K562 (cell line): ENCODE data around the gene ZNRF3.

ENCODE experiments used
- CEBPG ChIP-seq, 3 experiments: fragments of 200-800 bp in 1 of 3; sonication (Bioruptor generic) in 1 of 3; sonication (generic) in 1 of 3; formaldehyde crosslinking in 1 of 3; IDR thresholded peaks in 2 of 3; conservative IDR thresholded peaks in 1 of 3; 2 replicates each; pipeline versions ENCODE4 v1.6.1 to v1.8.0; 2016 to 2022; ENCODE audit warnings: missing compliant biosample characterization in 2 of 3, missing genetic modification characterization in 2 of 3, mild to moderate bottlenecking in 1 of 3, missing genetic modification reagents in 1 of 3
- DNMT1 ChIP-seq: fragments of 450-650 bp; IDR thresholded peaks from 2 replicates; pipeline ENCODE4 v1.6.1; 2016; ENCODE audit warnings: antibody characterized with exemption, mild to moderate bottlenecking
- NFXL1 ChIP-seq: fragments of 450-650 bp; formaldehyde crosslinking; IDR thresholded peaks from 2 replicates; pipeline ENCODE4 v1.4.0; 2021; ENCODE audit warnings: mild to moderate bottlenecking
- POLR2A ChIP-seq: fragments of 450-650 bp; conservative IDR thresholded peaks from 2 replicates; pipeline ENCODE4 v1.6.1; 2016
- POLR2AphosphoS5 ChIP-seq: IDR thresholded peaks from 2 replicates; pipeline ENCODE4 v1.6.1; 2011; ENCODE audit warnings: mild to moderate bottlenecking, low read depth, low read length, moderate library complexity; ENCODE audit not compliant: control insufficient read depth, insufficient read depth
- SLC30A9 ChIP-seq: fragments of 250-450 bp; sonication (Bioruptor Pico); IDR thresholded peaks from 2 replicates; pipeline ENCODE4 v1.8.0; 2022; ENCODE audit warnings: mild to moderate bottlenecking, moderate library complexity
- STAT5A ChIP-seq: IDR thresholded peaks from 2 replicates; pipeline ENCODE4 v1.6.1; 2012; ENCODE audit warnings: low read length, inconsistent platforms, borderline replicate concordance
- YBX1 ChIP-seq: fragments of 450-650 bp; IDR thresholded peaks from 2 replicates; pipeline ENCODE4 v1.7.1; 2016; ENCODE audit warnings: mild to moderate bottlenecking
- TF ChIP-seq, protein P1 (sequence below), 3 experiments: IDR thresholded peaks in 2 of 3; conservative IDR thresholded peaks in 1 of 3; 2 replicates each; pipeline ENCODE4 v1.5.1; 2011 to 2012; ENCODE audit warnings: low read length in 3 of 3, mild to moderate bottlenecking in 3 of 3, control low read depth in 2 of 3, improper control_type of control experiment in 1 of 3, inconsistent platforms in 1 of 3, low read depth in 1 of 3, mixed read lengths in 1 of 3, moderate library complexity in 1 of 3; ENCODE audit not compliant: insufficient read depth in 2 of 3
- TF ChIP-seq, protein P2 (sequence below): sonication (generic); formaldehyde crosslinking; IDR thresholded peaks from 2 replicates; pipeline ENCODE4 v1.5.0; 2020; ENCODE audit warnings: missing genetic modification reagents

DNA sequence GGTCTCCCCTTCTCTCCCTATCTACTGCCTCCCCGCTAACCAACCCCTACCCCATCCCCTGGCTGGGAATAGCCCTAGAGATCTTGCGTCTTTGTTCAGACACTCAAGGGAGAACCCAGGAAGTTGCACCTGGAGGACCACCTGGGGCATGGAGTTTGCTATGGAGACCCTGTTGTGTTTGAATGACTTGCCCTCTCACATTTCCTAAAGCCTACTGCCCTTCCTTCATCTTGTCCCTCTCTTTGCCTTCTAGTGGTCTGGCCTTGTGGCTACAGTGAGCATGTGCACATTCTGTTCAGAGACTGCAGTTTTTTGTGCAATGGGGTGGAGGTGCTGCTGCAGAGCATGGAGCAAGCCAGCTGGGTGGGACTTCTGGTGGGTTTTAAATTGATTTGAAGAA, 42.5 kb downstream of the ZNRF3 start:
- TF ChIP-seq POLR2AphosphoS5 (no peak), DNMT1 (no peak), STAT5A (no peak), YBX1 (no peak), POLR2A (no peak), SLC30A9 (CRISPR knock-in tag) (no peak), NFXL1 (CRISPR knock-in tag) (no peak), CEBPG (CRISPR knock-in tag; IDR thresholded peaks at IDR 0.05) (no peak), CEBPG (tag; conservative IDR thresholded peaks at IDR 0.05 in 1 of 2, IDR thresholded peaks at IDR 0.05 in 1 of 2) (no peak)
- TF ChIP-seq, protein P1, sequence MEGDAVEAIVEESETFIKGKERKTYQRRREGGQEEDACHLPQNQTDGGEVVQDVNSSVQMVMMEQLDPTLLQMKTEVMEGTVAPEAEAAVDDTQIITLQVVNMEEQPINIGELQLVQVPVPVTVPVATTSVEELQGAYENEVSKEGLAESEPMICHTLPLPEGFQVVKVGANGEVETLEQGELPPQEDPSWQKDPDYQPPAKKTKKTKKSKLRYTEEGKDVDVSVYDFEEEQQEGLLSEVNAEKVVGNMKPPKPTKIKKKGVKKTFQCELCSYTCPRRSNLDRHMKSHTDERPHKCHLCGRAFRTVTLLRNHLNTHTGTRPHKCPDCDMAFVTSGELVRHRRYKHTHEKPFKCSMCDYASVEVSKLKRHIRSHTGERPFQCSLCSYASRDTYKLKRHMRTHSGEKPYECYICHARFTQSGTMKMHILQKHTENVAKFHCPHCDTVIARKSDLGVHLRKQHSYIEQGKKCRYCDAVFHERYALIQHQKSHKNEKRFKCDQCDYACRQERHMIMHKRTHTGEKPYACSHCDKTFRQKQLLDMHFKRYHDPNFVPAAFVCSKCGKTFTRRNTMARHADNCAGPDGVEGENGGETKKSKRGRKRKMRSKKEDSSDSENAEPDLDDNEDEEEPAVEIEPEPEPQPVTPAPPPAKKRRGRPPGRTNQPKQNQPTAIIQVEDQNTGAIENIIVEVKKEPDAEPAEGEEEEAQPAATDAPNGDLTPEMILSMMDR (IDR thresholded peaks at IDR 0.05 in 2 of 3, conservative IDR thresholded peaks at IDR 0.05 in 1 of 3; ENCODE audit: insufficient read depth in 2 of 3, low read depth in 1 of 3, low read length in 3 of 3): no peak
- TF ChIP-seq, protein P2, sequence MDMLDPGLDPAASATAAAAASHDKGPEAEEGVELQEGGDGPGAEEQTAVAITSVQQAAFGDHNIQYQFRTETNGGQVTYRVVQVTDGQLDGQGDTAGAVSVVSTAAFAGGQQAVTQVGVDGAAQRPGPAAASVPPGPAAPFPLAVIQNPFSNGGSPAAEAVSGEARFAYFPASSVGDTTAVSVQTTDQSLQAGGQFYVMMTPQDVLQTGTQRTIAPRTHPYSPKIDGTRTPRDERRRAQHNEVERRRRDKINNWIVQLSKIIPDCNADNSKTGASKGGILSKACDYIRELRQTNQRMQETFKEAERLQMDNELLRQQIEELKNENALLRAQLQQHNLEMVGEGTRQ (CRISPR knock-in tag): no peak
